Neural crest cell (in vitro differentiated cells): ENCODE measurements around the gene EVC. TPM values are rescaled to one million over a fixed set of nuclear protein-coding genes. Genes with fewer than 3 reads are reported as not detected.
A peak's percentile ranks its signal among the peaks of the same experiment; 100 is the strongest.

Experiments used
- DNase-seq: peaks from one replicate; pipeline ENCODE4 v3.0.0; 2021; ENCODE audit warnings: low read depth, mixed read lengths, low spot score
- H3K27ac Mint-ChIP-seq: one replicate; pipeline ENCODE4 v1.8.0; 2021; ENCODE audit warnings: mild to moderate bottlenecking, mixed read lengths; ENCODE audit not compliant: unreplicated experiment
- H3K27me3 Mint-ChIP-seq: 2 replicates; pipeline ENCODE4 v1.8.0; 2021; ENCODE audit warnings: low read depth, mild to moderate bottlenecking, mixed read lengths
- H3K36me3 Mint-ChIP-seq: 2 replicates; pipeline ENCODE4 v1.8.0; 2021; ENCODE audit warnings: low read depth, mild to moderate bottlenecking, mixed read lengths
- H3K4me1 Mint-ChIP-seq: 2 replicates; pipeline ENCODE4 v1.8.0; 2021; ENCODE audit warnings: mixed read lengths
- H3K4me3 Mint-ChIP-seq: one replicate; pipeline ENCODE4 v1.8.0; 2021; ENCODE audit warnings: mild to moderate bottlenecking, mixed read lengths
- H3K9me3 Mint-ChIP-seq: 2 replicates; pipeline ENCODE4 v1.8.0; 2021; ENCODE audit warnings: mixed read lengths
- CTCF ChIP-seq: fragments of 200-600 bp; sonication (generic); conservative IDR thresholded peaks from 2 replicates; pipeline ENCODE4 v1.5.0; 2021; ENCODE audit warnings: antibody characterized with exemption, mild to moderate bottlenecking
- total RNA-seq: library from RNA; stranded (reverse); gene quantifications from 2 replicates; pipeline ENCODE4 v1.2.1, GENCODE V29; 2021

EVC gene
- total RNA-seq, 1 donor from 2014 or later = 24.4 TPM

- Mint-ChIP-seq H3K4me1 (peaks cover 8% of the 10 kb centered on the region), H3K27me3 (no peaks in the 10 kb centered on the region), H3K9me3 (no peaks in the 10 kb centered on the region), H3K4me3 (no peak overlapping the region), H3K36me3 (peaks cover 35% of the 10 kb centered on the region), H3K27ac (no peak overlapping the region)
- DNase-seq = no peak
- TF ChIP-seq CTCF = no peak
Observed at GRCh38 chr4:5816101-5816500, 105.1 kb downstream of the EVC start.

- Mint-ChIP-seq H3K36me3 (peaks cover 42% of the 10 kb centered on the region), H3K27me3 (no peaks in the 10 kb centered on the region), H3K27ac (no peak overlapping the region), H3K9me3 (no peaks in the 10 kb centered on the region), H3K4me1 (peaks cover 8% of the 10 kb centered on the region), H3K4me3 (no peak overlapping the region)
- no peak for TF ChIP-seq CTCF
- no peak for DNase-seq
Observed at GRCh38 chr4:5816851-5817375, 105.9 kb downstream of the EVC start.

DNA sequence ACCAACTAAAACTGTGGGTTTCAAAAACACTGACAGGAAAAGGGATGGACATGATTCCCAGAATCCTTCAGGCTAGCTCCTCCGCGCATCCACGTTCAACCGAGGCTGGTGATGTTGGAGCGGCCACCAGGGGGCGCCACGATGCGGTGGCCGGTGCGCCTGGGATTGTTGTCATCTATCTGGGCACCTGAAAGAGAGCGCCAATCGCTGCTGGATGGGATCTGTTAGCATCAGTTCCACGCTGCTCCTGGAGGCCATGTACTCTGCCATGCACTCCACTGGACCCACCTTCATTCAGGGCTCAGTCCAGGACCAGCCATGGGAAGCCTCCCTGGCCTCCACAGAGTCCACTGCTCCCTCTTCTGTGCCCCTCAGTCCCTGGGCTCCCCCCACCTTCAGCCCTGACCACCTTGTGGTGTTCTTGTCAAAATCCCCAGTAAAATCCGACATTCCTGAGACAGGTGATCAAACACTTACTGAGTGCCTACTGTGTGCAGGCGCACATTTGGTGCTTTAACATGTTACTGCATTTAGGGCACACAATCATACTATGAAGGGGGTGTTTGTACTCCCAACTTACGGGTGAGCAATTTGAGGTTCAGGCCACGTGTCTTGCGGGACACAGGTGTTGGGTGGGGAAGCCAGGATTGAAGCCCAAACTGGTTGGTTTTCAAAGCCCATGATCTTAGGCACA, 110.8 kb downstream of the EVC start:
- H3K36me3 Mint-ChIP-seq = peaks cover 70% of the 10 kb centered on the region
- peak; percentile 25 for DNase-seq

DNA sequence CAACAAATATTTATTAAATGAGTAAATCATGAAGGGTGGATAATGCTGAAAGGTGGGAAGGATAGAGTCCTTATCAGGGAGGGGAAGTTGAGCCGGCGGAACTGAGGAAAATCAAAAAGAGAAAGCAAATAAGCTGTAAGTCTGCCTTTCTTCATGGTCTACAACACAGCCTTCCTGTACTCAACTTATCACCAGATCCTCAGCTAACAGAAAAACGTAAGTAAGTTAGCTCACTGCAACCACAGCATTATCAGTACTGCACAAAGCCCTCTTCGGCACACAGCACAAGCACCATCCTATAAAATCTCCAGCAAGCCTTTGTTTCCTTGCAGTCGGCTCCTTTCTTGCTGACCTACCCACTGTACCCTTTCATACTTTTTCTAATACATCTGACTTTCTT, 111.6 kb downstream of the EVC start:
- Mint-ChIP-seq H3K4me3 (no peak overlapping the region), H3K36me3 (peaks cover 70% of the 10 kb centered on the region)
- TF ChIP-seq CTCF = no peak

More for the DNA sequence above, 110.8 kb downstream of the EVC start:
- Mint-ChIP-seq H3K9me3 (no peaks in the 10 kb centered on the region), H3K27me3 (no peaks in the 10 kb centered on the region), H3K27ac (no peak overlapping the region), H3K4me1 (no peaks in the 10 kb centered on the region), H3K4me3 (no peak overlapping the region)
- peak; percentile 69 for TF ChIP-seq CTCF

DNA sequence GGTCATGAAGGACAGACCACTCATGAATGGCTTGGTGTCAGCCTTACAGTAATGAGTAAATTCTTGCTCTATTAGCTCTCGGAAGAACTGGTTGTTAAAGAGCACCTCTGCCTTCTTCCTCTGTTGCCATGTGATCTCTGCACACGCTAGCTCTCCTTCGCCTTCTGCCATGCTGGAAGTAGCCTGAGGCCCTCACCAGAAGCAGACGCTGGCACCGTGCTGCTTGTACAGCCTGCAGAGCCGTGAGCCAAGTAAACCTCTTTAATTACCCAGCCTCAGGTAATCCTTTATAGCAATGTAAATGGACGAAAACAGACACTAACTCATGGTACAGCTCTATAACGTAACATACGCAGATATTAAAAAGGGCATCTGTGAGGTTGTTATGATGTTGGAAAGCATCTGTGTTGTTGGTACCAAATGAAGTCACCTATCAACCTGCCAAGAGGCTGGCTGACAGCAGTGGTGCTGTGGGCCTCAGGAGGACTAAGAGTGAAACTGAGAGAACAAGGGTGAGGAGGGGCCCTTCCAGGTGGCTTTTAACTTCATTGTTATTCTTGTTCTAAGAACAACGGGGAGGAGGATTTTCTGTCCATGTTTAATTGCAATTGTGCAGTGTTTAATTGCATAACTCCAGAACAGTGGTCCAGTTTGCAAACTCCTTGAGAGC, 112.7 kb downstream of the EVC start:
- DNase-seq = no peak
- no peaks in the 10 kb centered on the region for H3K9me3 Mint-ChIP-seq
- H3K4me3 Mint-ChIP-seq = no peak overlapping the region
- no peaks in the 10 kb centered on the region for H3K27me3 Mint-ChIP-seq
- no peak overlapping the region for H3K27ac Mint-ChIP-seq
- peaks cover 65% of the 10 kb centered on the region for H3K36me3 Mint-ChIP-seq
- H3K4me1 Mint-ChIP-seq = no peaks in the 10 kb centered on the region
- no peak for TF ChIP-seq CTCF

More for the DNA sequence above, 111.6 kb downstream of the EVC start:
- Mint-ChIP-seq H3K27me3 (no peaks in the 10 kb centered on the region), H3K9me3 (no peaks in the 10 kb centered on the region), H3K4me1 (no peaks in the 10 kb centered on the region), H3K27ac (no peak overlapping the region)
- DNase-seq = no peak
